ENCODE data around the gene PLA2G5. TPM values are rescaled to one million over a fixed set of nuclear protein-coding genes. Genes with fewer than 3 reads are reported as not detected.

PLA2G5 gene
- total and polyA plus RNA-seq, 2 of the 13 experiments (the other 11 are each of a cell fraction or from before 2014, with no cell fraction given) = not detected

GRCh38 chr1:20058531-20058930 lies 11.5 kb upstream of the PLA2G5 start (continued):
- TF ChIP-seq MYNN (CRISPR knock-in tag; IDR thresholded peaks at IDR 0.05; ENCODE audit: low read depth) (no peak), USF2 (IDR thresholded peaks at IDR 0.05; ENCODE audit: low read depth, low read length) (no peak), USF2 (CRISPR knock-in tag; IDR thresholded peaks at IDR 0.05; ENCODE audit: borderline replicate concordance) (no peak)

GRCh38 chr1:20059847-20060246 lies 10.1 kb upstream of the PLA2G5 start:
- H3K9ac ChIP-seq (ENCODE audit: insufficient read depth, low read depth, low read length) = no peak overlapping the region
- POLR2A ChIA-PET = no interaction called here
- WGBS (ENCODE audit: low lambda C conversion rate) = 21% methylated on average over 2 of the region's 2 CpGs
- H3K27me3 ChIP-seq (ENCODE audit: control insufficient read depth in 1 of 2, insufficient read depth in 2 of 2, low read length in 2 of 2) = peaks cover 0 to 11% of the 10 kb centered on the region in 2 experiments; a peak in 1 of 5 replicates
- H3K4me3 ChIP-seq (replicated peaks in 1 of 3; ENCODE audit: insufficient read depth in 1 of 3, low read depth in 2 of 3, low read length in 3 of 3) = no peak overlapping the region
- H3K4me2 ChIP-seq (ENCODE audit: low read depth, low read length) = no peak overlapping the region
- ATAC-seq (no peak), FAIRE-seq (no peak), DNase-seq (ENCODE audit: low spot score) (no peak)
- BruUV-seq (replicated peaks) = no TSS peak
- no peaks in the 10 kb centered on the region for H3K79me2 ChIP-seq (ENCODE audit: insufficient read depth, low read length)
- H3K36me3 ChIP-seq (replicated peaks in 1 of 2; ENCODE audit: control insufficient read depth in 1 of 2, insufficient read depth in 2 of 2, low read length in 2 of 2) = no peaks in the 10 kb centered on the region
- H4K20me1 ChIP-seq (ENCODE audit: insufficient read depth, low read length) = no peaks in the 10 kb centered on the region
- no peak overlapping the region for H3K27ac ChIP-seq (ENCODE audit: extremely low read length, insufficient read depth, low read length)
- intact Hi-C loops (cut with micrococcal nuclease; ENCODE audit: unreplicated experiment) (no loop called here), in situ Hi-C loops (cut with HindIII; ENCODE audit: extremely low pct_ligation_motif_present, low pct_unique_long_range_greater_than_20kb) (no loop called here)
- no peaks in the 10 kb centered on the region for H3K9me3 ChIP-seq (ENCODE audit: low read length)
- H3K4me1 ChIP-seq (ENCODE audit: insufficient read depth, low read length) = peaks cover 11% of the 10 kb centered on the region; the same call in 1 of the 2 replicates
- CTCF ChIA-PET (ENCODE audit: low intra/inter-chr PET ratio, low total read pairs) = no interaction called here
- no peak overlapping the region for H2AFZ ChIP-seq (ENCODE audit: low read length)
- TF ChIP-seq NFE2 (CRISPR knock-in tag; IDR thresholded peaks at IDR 0.05) (no peak), SOX6 (IDR thresholded peaks at IDR 0.05) (no peak), SOX6 (CRISPR knock-in tag; IDR thresholded peaks at IDR 0.05) (no peak), ZBTB39 (CRISPR knock-in tag; IDR thresholded peaks at IDR 0.05) (no peak), EHMT2 (IDR thresholded peaks at IDR 0.05; ENCODE audit: borderline replicate concordance, low read depth, low read length) (no peak), ZNF776 (CRISPR knock-in tag; IDR thresholded peaks at IDR 0.05) (no peak), HDAC1 (CRISPR knock-in tag; IDR thresholded peaks at IDR 0.05) (no peak), SYNCRIP (IDR thresholded peaks at IDR 0.05; ENCODE audit: insufficient read depth, low read depth, low read length) (no peak), ZNF205 (CRISPR knock-in tag; IDR thresholded peaks at IDR 0.05) (no peak), GLMP (CRISPR knock-in tag; IDR thresholded peaks at IDR 0.05; ENCODE audit: borderline replicate concordance) (no peak), MBD4 (IDR thresholded peaks at IDR 0.05; ENCODE audit: borderline replicate concordance, low read length) (no peak), ATM (IDR thresholded peaks at IDR 0.05; ENCODE audit: borderline replicate concordance) (no peak), CHD4 (IDR thresholded peaks at IDR 0.05; ENCODE audit: borderline replicate concordance, low read length) (no peak), ZMAT5 (CRISPR knock-in tag; IDR thresholded peaks at IDR 0.05; ENCODE audit: borderline replicate concordance, low read depth) (no peak), ARID2 (CRISPR knock-in tag; IDR thresholded peaks at IDR 0.05; ENCODE audit: borderline replicate concordance) (no peak), DNMT3B (CRISPR knock-in tag; conservative IDR thresholded peaks at IDR 0.05) (no peak), ZC3H4 (CRISPR knock-in tag; IDR thresholded peaks at IDR 0.05; ENCODE audit: borderline replicate concordance) (no peak)
